H9 (cell line): ENCODE data around the gene LAMA3. TPM values are rescaled to one million over a fixed set of nuclear protein-coding genes. Genes with fewer than 3 reads are reported as not detected.

Experiments used
- DNase-seq: peaks from one replicate; pipeline ENCODE4 v3.0.0-alpha.2; 2017
- H2AFZ ChIP-seq: one replicate; pipeline ENCODE4 v1.6.1; 2013; ENCODE audit warnings: mild to moderate bottlenecking, low read length, control low read depth, moderate library complexity
- H2AK5ac ChIP-seq: 2 replicates; pipeline ENCODE4 v1.6.1; 2013; ENCODE audit warnings: low read length, control low read depth, mixed read lengths; ENCODE audit not compliant: insufficient read length
- H2BK120ac ChIP-seq: one replicate; pipeline ENCODE4 v1.6.1; 2013; ENCODE audit warnings: low read depth, mild to moderate bottlenecking, low read length, control low read depth, inconsistent platforms; ENCODE audit not compliant: poor library complexity, severe bottlenecking
- H2BK12ac ChIP-seq: 2 replicates; pipeline ENCODE4 v1.6.1; 2013; ENCODE audit warnings: low read length, control low read depth, mixed read lengths, low read depth; ENCODE audit not compliant: insufficient read length
- H2BK15ac ChIP-seq: 2 replicates; pipeline ENCODE4 v1.6.1; 2013; ENCODE audit warnings: low read depth, low read length, control low read depth
- H2BK20ac ChIP-seq: one replicate; pipeline ENCODE4 v1.6.1; 2013; ENCODE audit warnings: low read depth, mild to moderate bottlenecking, low read length, control low read depth, inconsistent platforms; ENCODE audit not compliant: poor library complexity, severe bottlenecking
- H2BK5ac ChIP-seq: 2 replicates; pipeline ENCODE4 v1.6.1; 2013; ENCODE audit warnings: low read length, control low read depth, mixed read lengths; ENCODE audit not compliant: insufficient read length
- H3K14ac ChIP-seq: 2 replicates; pipeline ENCODE4 v1.6.1; 2013; ENCODE audit warnings: low read length, control low read depth; ENCODE audit not compliant: insufficient read depth
- H3K18ac ChIP-seq: 2 replicates; pipeline ENCODE4 v1.6.1; 2013; ENCODE audit warnings: low read depth, mild to moderate bottlenecking, mixed read lengths, low read length, control low read depth; ENCODE audit not compliant: insufficient read length
- H3K23ac ChIP-seq: 2 replicates; pipeline ENCODE4 v1.6.1; 2013; ENCODE audit warnings: low read length, control low read depth, mixed read lengths, low read depth; ENCODE audit not compliant: insufficient read length
- H3K23me2 ChIP-seq: 2 replicates; pipeline ENCODE4 v1.6.1; 2013; ENCODE audit warnings: low read depth, mild to moderate bottlenecking, mixed read lengths, low read length, control low read depth; ENCODE audit not compliant: insufficient read length, poor library complexity, severe bottlenecking
- H3K27ac ChIP-seq: 2 replicates; pipeline ENCODE4 v1.5.1; 2013; ENCODE audit warnings: low read length, control low read depth, mixed read lengths, low read depth; ENCODE audit not compliant: insufficient read length
- H3K27me3 ChIP-seq: 2 replicates; pipeline ENCODE4 v1.6.1; 2013; ENCODE audit warnings: low read length, control low read depth, inconsistent platforms; ENCODE audit not compliant: insufficient read depth
- H3K4ac ChIP-seq: 2 replicates; pipeline ENCODE4 v1.6.1; 2013; ENCODE audit warnings: low read depth, mild to moderate bottlenecking, control low read depth, inconsistent platforms, low read length, moderate library complexity
- H3K4me1 ChIP-seq: 2 replicates; pipeline ENCODE4 v1.6.1; 2013; ENCODE audit warnings: low read length, control low read depth, inconsistent platforms; ENCODE audit not compliant: insufficient read depth
- H3K4me2 ChIP-seq: 2 replicates; pipeline ENCODE4 v1.6.1; 2013; ENCODE audit warnings: low read length, control low read depth, mixed read lengths; ENCODE audit not compliant: insufficient read length, insufficient read depth
- H3K56ac ChIP-seq: 2 replicates; pipeline ENCODE4 v1.6.1; 2013; ENCODE audit warnings: low read depth, mild to moderate bottlenecking, mixed read lengths, low read length, control low read depth; ENCODE audit not compliant: insufficient read length
- H3K79me1 ChIP-seq: 2 replicates; pipeline ENCODE4 v1.6.1; 2013; ENCODE audit warnings: low read depth, mild to moderate bottlenecking, moderate library complexity, low read length, control low read depth, inconsistent platforms; ENCODE audit not compliant: insufficient read depth, poor library complexity, severe bottlenecking
- H3K79me2 ChIP-seq: 2 replicates; pipeline ENCODE4 v1.6.1; 2013; ENCODE audit warnings: low read length, control low read depth, inconsistent platforms; ENCODE audit not compliant: insufficient read depth
- H3K9ac ChIP-seq: 2 replicates; pipeline ENCODE4 v1.6.1; 2013; ENCODE audit warnings: low read length, control low read depth, mixed read lengths; ENCODE audit not compliant: insufficient read length; ENCODE audit errors: extremely low read depth
- H3K9me3 ChIP-seq: one replicate; pipeline ENCODE4 v1.6.1; 2013; ENCODE audit warnings: low read depth, low read length, inconsistent platforms; ENCODE audit not compliant: control insufficient read depth
- H3T11ph ChIP-seq: one replicate; pipeline ENCODE4 v1.6.1; 2013; ENCODE audit warnings: mild to moderate bottlenecking, low read length, control low read depth, inconsistent platforms
- H4K20me1 ChIP-seq: one replicate; pipeline ENCODE4 v1.6.1; 2013; ENCODE audit not compliant: control insufficient read depth, insufficient read length, insufficient read depth
- H4K5ac ChIP-seq: 2 replicates; pipeline ENCODE4 v1.6.1; 2013; ENCODE audit warnings: low read depth, mild to moderate bottlenecking, mixed read lengths, low read length, control low read depth; ENCODE audit not compliant: insufficient read length
- H4K8ac ChIP-seq: replicated peaks from 2 replicates; pipeline ENCODE4 v1.6.1; 2013; ENCODE audit warnings: low read length, control low read depth, mixed read lengths, low read depth; ENCODE audit not compliant: insufficient read length
- H4K91ac ChIP-seq: 2 replicates; pipeline ENCODE4 v1.6.1; 2013; ENCODE audit warnings: low read depth, mild to moderate bottlenecking, moderate library complexity, mixed read lengths, low read length, control low read depth; ENCODE audit not compliant: insufficient read length
- H3K27ac Mint-ChIP-seq, 3 experiments: 2 replicates in 2 of 3; 3 replicates in 1 of 3; pipeline ENCODE4 v1.8.0; 2020 to 2021; ENCODE audit warnings: mixed read lengths in 3 of 3, mild to moderate bottlenecking in 1 of 3, moderate library complexity in 1 of 3
- H3K27me3 Mint-ChIP-seq: 2 replicates; pipeline ENCODE4 v1.8.0; 2021; ENCODE audit warnings: low read depth, mild to moderate bottlenecking, moderate library complexity, mixed read lengths
- H3K36me3 Mint-ChIP-seq, 3 experiments: 2 replicates in 2 of 3; 3 replicates in 1 of 3; pipeline ENCODE4 v1.8.0; 2020 to 2021; ENCODE audit warnings: low read depth in 3 of 3, mixed read lengths in 3 of 3; ENCODE audit not compliant: insufficient read depth in 1 of 3
- H3K4me1 Mint-ChIP-seq, 2 experiments: 2 replicates each; pipeline ENCODE4 v1.8.0; 2020; ENCODE audit warnings: mixed read lengths in 2 of 2
- H3K4me3 Mint-ChIP-seq, 2 experiments: 2 replicates in 1 of 2; 3 replicates in 1 of 2; pipeline ENCODE4 v1.8.0; 2020 to 2021; ENCODE audit warnings: mild to moderate bottlenecking in 2 of 2, mixed read lengths in 2 of 2, moderate library complexity in 1 of 2
- H3K9me3 Mint-ChIP-seq, 2 experiments: 2 replicates in 1 of 2; 3 replicates in 1 of 2; pipeline ENCODE4 v1.8.0; 2020; ENCODE audit warnings: mild to moderate bottlenecking in 2 of 2, mixed read lengths in 2 of 2, moderate library complexity in 1 of 2
- CTCF ChIP-seq: fragments of 200-600 bp; sonication (generic); conservative IDR thresholded peaks from 3 replicates; pipeline ENCODE4 v1.8.0; 2021; ENCODE audit warnings: antibody characterized with exemption, mild to moderate bottlenecking
- WGBS: extraction: QIAGEN DNeasy Blood & Tissue Kit; methylation state at CpG from one replicate; pipeline ENCODE4 v1.1.7; 2013; ENCODE audit warnings: missing lambda C conversion rate, low lambda C conversion rate, mixed read lengths; ENCODE audit not compliant: insufficient read length; ENCODE audit errors: extremely low coverage; 5-methylcytosine and 5-hydroxymethylcytosine counted together
- total RNA-seq: library from RNA; stranded (reverse); gene quantifications from 2 replicates; pipeline ENCODE4 v1.2.1, GENCODE V29; 2021

The LAMA3 gene
- total RNA-seq, 1 experiment from 2014 or later: 0.33 TPM

DNA sequence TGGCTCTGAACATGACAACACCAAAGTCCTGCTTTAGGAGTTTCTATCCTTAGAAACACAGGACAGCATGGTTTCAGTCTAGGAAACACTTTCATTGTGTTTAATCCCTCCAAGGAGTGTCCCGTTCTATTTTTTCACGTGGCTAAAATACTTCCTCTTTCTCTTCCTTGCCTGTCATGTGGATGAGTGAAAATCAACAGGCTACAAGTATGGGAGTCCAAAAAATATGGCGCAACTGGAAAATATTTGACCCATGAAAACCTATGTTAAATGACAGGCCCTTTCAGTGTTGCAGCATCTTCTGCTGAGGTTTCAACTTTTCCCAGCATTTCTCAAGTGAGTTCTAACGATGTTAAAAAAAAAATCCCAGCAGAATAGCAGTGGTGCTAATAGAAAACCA lies 146.3 kb downstream of the LAMA3 start:
- no peak for TF ChIP-seq CTCF
- Histone ChIP-seq H2AFZ (no peak overlapping the region), H2BK12ac (no peak overlapping the region), H3K23ac (no peak overlapping the region), H3K4ac (no peak overlapping the region), H3K4me2 (no peak overlapping the region), H2BK5ac (no peak overlapping the region), H3K4me1 (no peaks in the 10 kb centered on the region), H4K8ac (no peak overlapping the region), H2BK20ac (no peak overlapping the region), H3T11ph (no peak overlapping the region), H3K14ac (no peak overlapping the region), H3K9ac (no peak overlapping the region), H2BK15ac (no peak overlapping the region), H3K56ac (no peak overlapping the region), H3K27me3 (no peaks in the 10 kb centered on the region), H4K20me1 (no peaks in the 10 kb centered on the region), H3K9me3 (no peaks in the 10 kb centered on the region), H3K23me2 (no peaks in the 10 kb centered on the region), H3K18ac (no peak overlapping the region), H2AK5ac (no peak overlapping the region), H3K79me2 (no peaks in the 10 kb centered on the region), H4K91ac (no peak overlapping the region), H3K79me1 (no peaks in the 10 kb centered on the region), H4K5ac (no peak overlapping the region), H2BK120ac (no peak overlapping the region), H3K27ac (no peak overlapping the region)
- Mint-ChIP-seq H3K27me3 (no peaks in the 10 kb centered on the region), H3K4me3 (no peak overlapping the region), H3K27ac (no peak overlapping the region), H3K4me1 (no peaks in the 10 kb centered on the region; a peak in 1 of 4 replicates), H3K9me3 (no peaks in the 10 kb centered on the region), H3K36me3 (no peaks in the 10 kb centered on the region)
- no CpG with 5 or more reads among the region's 4 CpGs for WGBS
- DNase-seq: no peak
